DOHH2 (cell line): ENCODE measurements around the gene MEGF8.

Source experiments
- CTCF ChIP-seq: fragments of 200-600 bp; sonication (generic); IDR thresholded peaks from one replicate; pipeline ENCODE4 v1.5.1; 2014; ENCODE audit warnings: antibody characterized with exemption, mild to moderate bottlenecking, low read depth, low read length; ENCODE audit not compliant: poor library complexity, severe bottlenecking
- EZH2phosphoT487 ChIP-seq: fragments of 200-600 bp; sonication (generic); IDR thresholded peaks from 2 replicates; pipeline ENCODE4 v1.6.1; 2017; ENCODE audit warnings: borderline replicate concordance, mild to moderate bottlenecking, antibody characterized with exemption, low read length, moderate library complexity, mixed read lengths

DNA sequence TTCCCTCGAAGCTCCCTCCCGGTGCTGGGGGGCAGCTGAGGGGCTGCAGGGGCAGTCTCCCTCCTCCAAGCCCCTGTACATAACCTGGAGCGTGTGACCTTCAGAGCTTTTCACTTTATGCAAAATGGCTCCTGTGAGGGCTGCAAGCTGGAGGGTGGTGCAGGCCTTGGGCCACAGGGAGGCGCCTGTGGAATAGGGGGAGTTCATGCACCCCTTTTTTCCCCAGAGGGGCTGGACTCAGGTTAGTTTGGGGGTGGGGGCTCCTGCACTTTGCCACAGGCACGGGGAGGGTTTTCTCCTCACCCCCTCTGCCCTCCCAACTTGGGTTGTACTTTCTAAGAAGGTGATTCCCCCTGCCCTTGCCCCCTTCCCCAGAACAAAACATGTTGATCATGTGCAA lies 30.1 kb upstream of the MEGF8 start:
- TF ChIP-seq CTCF, result no peak
- no peak for TF ChIP-seq EZH2phosphoT487
